SJCRH30 (cell line): ENCODE results near the gene WNT5B. TPM values are rescaled to one million over a fixed set of nuclear protein-coding genes. Genes with fewer than 3 reads are reported as not detected.
"Not testable (repeated sequence)": the region's sequence is repeated elsewhere in the genome, so short reads cannot be mapped to it uniquely, and the experiment has no call there.

ENCODE experiments used
- DNase-seq, 2 experiments: peaks; one replicate each; pipeline ENCODE4 v3.0.0-alpha.2; 2015 to 2020
- H3K27ac ChIP-seq: fragments of 250-450 bp; sonication (Bioruptor Pico); 2 replicates; pipeline ENCODE4 v1.5.1; 2020; ENCODE audit warnings: mild to moderate bottlenecking, moderate library complexity
- H3K27me3 ChIP-seq: fragments of 250-450 bp; sonication (Bioruptor Pico); 2 replicates; pipeline ENCODE4 v1.5.1; 2020; ENCODE audit warnings: mild to moderate bottlenecking, moderate library complexity
- H3K36me3 ChIP-seq: fragments of 250-450 bp; sonication (Bioruptor Pico); 2 replicates; pipeline ENCODE4 v1.5.1; 2020; ENCODE audit warnings: mild to moderate bottlenecking, moderate library complexity
- H3K4me1 ChIP-seq: fragments of 250-450 bp; sonication (Bioruptor Pico); 2 replicates; pipeline ENCODE4 v1.5.1; 2020; ENCODE audit warnings: mild to moderate bottlenecking, moderate library complexity
- H3K4me3 ChIP-seq: fragments of 250-450 bp; sonication (Bioruptor Pico); 2 replicates; pipeline ENCODE4 v1.5.1; 2020; ENCODE audit warnings: mild to moderate bottlenecking, moderate library complexity
- H3K9me3 ChIP-seq: fragments of 250-450 bp; sonication (Bioruptor Pico); replicated peaks from 2 replicates; pipeline ENCODE4 v1.5.1; 2020; ENCODE audit warnings: mild to moderate bottlenecking, moderate library complexity
- total RNA-seq: library from RNA; depleted of rRNA; stranded (reverse); fragments of >200 nt; shearing (Covaris generic); gene quantifications from 2 replicates; pipeline ENCODE4 v1.2.3, GENCODE V29; 2014

The WNT5B gene
- total RNA-seq, 1 experiment from 2014 or later = 50.2 TPM

- H3K27me3 ChIP-seq = no peaks in the 10 kb centered on the region
- H3K4me1 ChIP-seq = peaks cover 34% of the 10 kb centered on the region
- peak; percentile 48 to 53 for DNase-seq
- H3K9me3 ChIP-seq = no peaks in the 10 kb centered on the region
- peak overlapping the region; percentile 78 for H3K4me3 ChIP-seq
- no peaks in the 10 kb centered on the region for H3K36me3 ChIP-seq
- H3K27ac ChIP-seq = no peak overlapping the region
Observed at GRCh38 chr12:1593174-1594005, 35.6 kb upstream of the WNT5B start.

- no peak overlapping the region for H3K27ac ChIP-seq
- H3K36me3 ChIP-seq = no peaks in the 10 kb centered on the region
- H3K9me3 ChIP-seq = no peaks in the 10 kb centered on the region
- peaks cover 34% of the 10 kb centered on the region for H3K4me1 ChIP-seq
- peak; percentile 67 to 68 for DNase-seq
- no peaks in the 10 kb centered on the region for H3K27me3 ChIP-seq
- H3K4me3 ChIP-seq = peak overlapping the region; percentile 78
Observed at GRCh38 chr12:1594006-1594260, 35.1 kb upstream of the WNT5B start.

DNA sequence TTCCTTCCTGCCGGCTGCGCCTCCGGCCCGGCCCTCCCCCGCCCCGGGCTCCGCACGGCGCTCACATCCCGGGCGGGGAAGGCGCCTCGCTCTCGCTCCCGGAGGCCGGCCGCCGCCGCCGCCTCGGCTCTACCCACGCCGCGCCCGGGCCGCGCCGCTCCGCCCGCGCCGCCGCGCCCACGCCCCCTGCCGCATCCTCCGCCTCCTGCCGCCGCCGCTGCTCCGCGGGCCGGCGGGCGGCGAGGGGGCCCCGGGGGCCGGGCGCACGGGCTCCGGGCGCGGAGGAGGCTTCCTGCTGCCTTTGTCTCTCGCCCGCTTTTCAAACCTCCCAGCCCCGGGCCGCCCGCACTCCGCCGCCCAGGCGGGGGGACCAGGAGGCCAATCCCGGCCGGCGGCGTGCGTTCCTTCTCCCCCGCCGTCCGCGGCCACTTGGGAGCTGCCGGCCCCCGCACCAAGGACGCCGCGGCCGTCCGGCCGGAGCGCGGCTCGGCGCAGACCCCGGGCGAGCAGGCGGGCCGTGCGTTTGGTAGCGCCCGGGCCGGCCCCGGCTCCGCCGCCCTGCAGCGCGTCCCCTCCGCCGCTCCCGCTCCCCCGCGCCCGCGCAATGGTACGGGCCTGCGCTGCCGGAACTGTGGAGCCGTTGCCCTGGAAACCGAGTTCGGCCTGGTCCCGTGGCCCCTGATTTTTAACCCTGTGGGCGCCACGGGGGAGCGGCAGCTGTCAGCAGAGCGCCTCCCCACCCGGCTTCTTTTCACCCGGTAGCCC, 34.6 kb upstream of the WNT5B start, which contains the start of gene FBXL14:
FBXL14 (minus strand) TSS at position 321 of the 765 bp plus-strand sequence. CDS start 515 bp downstream, outside the sequence.
- no peaks in the 10 kb centered on the region for H3K9me3 ChIP-seq
- DNase-seq = peak; percentile 93
- H3K36me3 ChIP-seq = no peaks in the 10 kb centered on the region
- H3K4me1 ChIP-seq = peaks cover 34% of the 10 kb centered on the region
- peak within 1 kb of the TSS; percentile 37 for H3K27ac ChIP-seq
- H3K4me3 ChIP-seq = peak within 1 kb of the TSS; percentile 78
- H3K27me3 ChIP-seq = no peaks in the 10 kb centered on the region

- no peak for DNase-seq
Observed at GRCh38 chr12:1595026-1595561, 33.9 kb upstream of the WNT5B start.

GRCh38 chr12:1595690-1596347, 33.2 kb upstream of the WNT5B start:
- DNase-seq = no peak
- Histone ChIP-seq H3K4me3 (peak overlapping the region; percentile 78), H3K27ac (no peak overlapping the region), H3K9me3 (no peaks in the 10 kb centered on the region), H3K36me3 (no peaks in the 10 kb centered on the region), H3K4me1 (peaks cover 20% of the 10 kb centered on the region), H3K27me3 (no peaks in the 10 kb centered on the region)

More at GRCh38 chr12:1595026-1595561, 33.9 kb upstream of the WNT5B start:
- Histone ChIP-seq H3K27me3 (no peaks in the 10 kb centered on the region), H3K27ac (peak overlapping the region; percentile 37), H3K4me1 (peaks cover 28% of the 10 kb centered on the region), H3K9me3 (no peaks in the 10 kb centered on the region), H3K36me3 (no peaks in the 10 kb centered on the region), H3K4me3 (peak overlapping the region; percentile 78)

- DNase-seq = no peak
- no peak overlapping the region for H3K27ac ChIP-seq
- no peaks in the 10 kb centered on the region for H3K36me3 ChIP-seq
- H3K4me1 ChIP-seq = no peaks in the 10 kb centered on the region
- no peaks in the 10 kb centered on the region for H3K9me3 ChIP-seq
- no peaks in the 10 kb centered on the region for H3K27me3 ChIP-seq
- no peak overlapping the region for H3K4me3 ChIP-seq
Observed at GRCh38 chr12:1598757-1599156, 30.3 kb upstream of the WNT5B start.

DNA sequence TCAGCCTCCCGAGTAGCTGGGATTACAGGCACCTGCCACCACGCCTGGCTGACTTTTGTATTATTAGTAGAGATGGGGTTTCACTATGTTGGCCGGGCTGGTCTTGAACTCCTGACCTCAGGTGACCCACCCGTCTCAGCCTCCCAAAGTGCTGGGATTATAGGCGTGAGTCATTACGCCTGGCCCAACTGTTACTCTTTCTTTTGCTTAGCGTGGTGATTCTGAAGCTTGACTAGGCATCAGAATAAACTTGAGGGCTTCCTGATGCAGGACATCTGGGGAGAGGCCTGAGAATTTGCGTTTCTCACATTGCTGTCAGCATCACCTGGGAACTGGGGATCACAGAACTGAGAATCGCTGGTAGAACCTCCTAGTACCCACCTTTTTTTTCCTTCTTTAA, 26.3 kb upstream of the WNT5B start:
- H3K27ac ChIP-seq, H3K36me3 ChIP-seq, H3K4me3 ChIP-seq, DNase-seq, H3K9me3 ChIP-seq, H3K27me3 ChIP-seq: not testable (repeated sequence)
- H3K4me1 ChIP-seq = peaks cover 16% of the 10 kb centered on the region

- H3K4me3 ChIP-seq = no peak overlapping the region
- no peaks in the 10 kb centered on the region for H3K9me3 ChIP-seq
- H3K36me3 ChIP-seq = no peaks in the 10 kb centered on the region
- peaks cover 23% of the 10 kb centered on the region for H3K4me1 ChIP-seq
- DNase-seq = no peak
- no peak overlapping the region for H3K27ac ChIP-seq
- no peaks in the 10 kb centered on the region for H3K27me3 ChIP-seq
Observed at GRCh38 chr12:1603269-1603993, 25.6 kb upstream of the WNT5B start.

DNA sequence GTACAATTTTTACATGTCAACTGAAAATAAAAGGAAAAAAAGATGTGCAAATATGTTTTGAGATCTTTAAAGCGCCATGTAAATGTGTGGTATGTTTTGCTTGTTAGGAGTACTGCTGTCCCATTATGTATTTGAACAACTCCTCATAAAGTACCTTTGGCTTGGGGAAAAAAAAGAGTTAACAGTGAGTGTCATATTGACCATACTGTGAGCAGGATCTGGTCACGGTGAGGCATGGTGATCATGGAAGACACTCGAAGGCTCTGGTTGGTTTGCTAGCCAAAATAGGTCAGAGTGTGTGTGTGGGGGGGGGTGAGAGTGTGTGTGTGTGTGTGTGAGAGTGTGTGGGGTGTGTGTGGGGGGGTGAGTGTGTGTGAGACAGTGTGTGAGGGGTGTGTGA, 24.6 kb upstream of the WNT5B start:
- no peak overlapping the region for H3K4me3 ChIP-seq
- no peak overlapping the region for H3K27ac ChIP-seq
- no peaks in the 10 kb centered on the region for H3K27me3 ChIP-seq
- no peak for DNase-seq
- H3K36me3 ChIP-seq = no peaks in the 10 kb centered on the region
- no peaks in the 10 kb centered on the region for H3K9me3 ChIP-seq
- H3K4me1 ChIP-seq = peaks cover 33% of the 10 kb centered on the region

- Histone ChIP-seq H3K36me3 (no peaks in the 10 kb centered on the region), H3K27me3 (no peaks in the 10 kb centered on the region), H3K9me3 (no peaks in the 10 kb centered on the region), H3K4me3 (peak overlapping the region; percentile 57), H3K27ac (peak overlapping the region; percentile 76), H3K4me1 (peaks cover 38% of the 10 kb centered on the region)
- peak; percentile 84 to 95 for DNase-seq
Observed at GRCh38 chr12:1605129-1606020, 23.7 kb upstream of the WNT5B start.

DNA sequence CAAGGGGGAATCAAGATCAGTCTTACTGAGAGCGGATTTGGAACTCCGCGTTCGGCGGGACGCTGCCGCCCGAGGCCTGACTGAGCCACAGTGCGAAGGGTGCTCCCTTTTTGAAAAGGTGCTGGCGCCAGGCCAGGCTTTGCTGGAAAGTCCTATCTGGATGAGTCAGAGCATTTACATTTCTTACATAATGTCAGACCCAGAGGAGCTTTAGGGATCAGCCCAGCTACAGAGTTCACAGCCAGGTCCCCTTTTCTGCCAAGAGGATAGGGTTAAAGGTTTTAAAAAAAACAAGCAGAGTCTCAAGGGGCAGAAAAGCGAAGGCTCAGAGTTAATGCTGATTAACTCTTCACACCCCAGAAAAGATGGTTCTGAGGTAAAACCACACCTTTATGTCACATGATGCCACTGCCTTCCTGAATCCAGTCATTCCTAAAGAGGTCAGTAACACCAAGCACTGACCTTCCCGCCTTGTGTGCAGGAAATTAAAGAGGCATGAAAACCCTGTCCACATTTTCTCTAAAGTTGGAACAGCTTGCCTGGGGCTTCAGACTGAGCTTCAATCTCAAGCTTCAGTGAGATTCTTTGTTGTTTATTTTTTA, 22.9 kb upstream of the WNT5B start:
- H3K36me3 ChIP-seq = no peaks in the 10 kb centered on the region
- peaks cover 41% of the 10 kb centered on the region for H3K4me1 ChIP-seq
- peak; percentile 96 to 98 for DNase-seq
- H3K27ac ChIP-seq = peak overlapping the region; percentile 76
- H3K27me3 ChIP-seq = no peaks in the 10 kb centered on the region
- H3K9me3 ChIP-seq = no peaks in the 10 kb centered on the region
- H3K4me3 ChIP-seq = peak overlapping the region; percentile 57

- Histone ChIP-seq H3K36me3 (no peaks in the 10 kb centered on the region), H3K27me3 (no peaks in the 10 kb centered on the region), H3K27ac (peak overlapping the region; percentile 96), H3K4me3 (peak overlapping the region; percentile 8; the same call in 1 of the 2 replicates), H3K9me3 (no peaks in the 10 kb centered on the region), H3K4me1 (peaks cover 58% of the 10 kb centered on the region)
- DNase-seq = peak; percentile 63 to 88
Observed at GRCh38 chr12:1607940-1608712, 20.9 kb upstream of the WNT5B start.
